Loucy (cell line): ENCODE results near the gene GPRC5A.

ENCODE experiments used
- H2AFZ ChIP-seq: fragments of 200-600 bp; sonication (generic); 2 replicates; pipeline ENCODE4 v1.6.0; 2016; ENCODE audit warnings: antibody characterized with exemption, mild to moderate bottlenecking, low read length, moderate library complexity
- H3F3A ChIP-seq: fragments of 200-600 bp; 2 replicates; pipeline ENCODE4 v1.6.0; 2016; ENCODE audit warnings: antibody characterized with exemption, low read depth, mild to moderate bottlenecking
- H3K27me3 ChIP-seq: fragments of 200-600 bp; sonication (generic); 2 replicates; pipeline ENCODE4 v1.6.1; 2014; ENCODE audit warnings: low read length, mild to moderate bottlenecking; ENCODE audit not compliant: insufficient read depth, poor library complexity, severe bottlenecking
- H3K36me3 ChIP-seq: fragments of 200-600 bp; sonication (generic); 2 replicates; pipeline ENCODE4 v1.6.1; 2016; ENCODE audit warnings: low read length; ENCODE audit not compliant: insufficient read depth
- H3K4me1 ChIP-seq: fragments of 200-600 bp; sonication (generic); 2 replicates; pipeline ENCODE4 v1.5.1; 2014; ENCODE audit warnings: low read length, mild to moderate bottlenecking; ENCODE audit not compliant: insufficient read depth, poor library complexity, severe bottlenecking
- H3K4me2 ChIP-seq: fragments of 200-600 bp; sonication (generic); 2 replicates; pipeline ENCODE4 v1.6.0; 2014; ENCODE audit warnings: antibody characterized with exemption, low read length, low read depth, mild to moderate bottlenecking; ENCODE audit not compliant: poor library complexity, severe bottlenecking
- H3K4me3 ChIP-seq: fragments of 200-600 bp; sonication (generic); 2 replicates; pipeline ENCODE4 v1.5.1; 2014; ENCODE audit warnings: low read length, mild to moderate bottlenecking, mixed read lengths; ENCODE audit not compliant: poor library complexity, severe bottlenecking
- H3K79me2 ChIP-seq: fragments of 200-600 bp; sonication (generic); 2 replicates; pipeline ENCODE4 v1.6.1; 2014; ENCODE audit warnings: low read length; ENCODE audit not compliant: insufficient read depth
- H3K9ac ChIP-seq: fragments of 200-600 bp; sonication (generic); 2 replicates; pipeline ENCODE4 v1.6.0; 2014; ENCODE audit warnings: mild to moderate bottlenecking, low read depth, low read length, moderate library complexity; ENCODE audit not compliant: poor library complexity, severe bottlenecking
- H3K9me2 ChIP-seq: fragments of 200-600 bp; sonication (generic); replicated peaks from 2 replicates; pipeline ENCODE4 v1.6.1; 2016; ENCODE audit warnings: low read depth, low read length, mixed read lengths
- H3K9me3 ChIP-seq: fragments of 200-600 bp; sonication (generic); 2 replicates; pipeline ENCODE4 v1.6.1; 2014; ENCODE audit warnings: mild to moderate bottlenecking, antibody characterized with exemption, low read length, low read depth; ENCODE audit not compliant: insufficient read depth
- H4K20me1 ChIP-seq: fragments of 200-600 bp; sonication (generic); 2 replicates; pipeline ENCODE4 v1.6.0; 2014; ENCODE audit warnings: antibody characterized with exemption, low read length, mild to moderate bottlenecking; ENCODE audit not compliant: insufficient read depth, poor library complexity, severe bottlenecking
- EZH2phosphoT487 ChIP-seq: fragments of 200-600 bp; IDR thresholded peaks from 2 replicates; pipeline ENCODE4 v1.6.1; 2018; ENCODE audit warnings: antibody characterized with exemption, mild to moderate bottlenecking, moderate library complexity, borderline replicate concordance
- TF ChIP-seq, protein P1 (sequence below): fragments of 200-600 bp; sonication (generic); conservative IDR thresholded peaks from 2 replicates; pipeline ENCODE4 v1.5.1; 2014; ENCODE audit warnings: mild to moderate bottlenecking, antibody characterized with exemption, low read length

GPRC5A gene

DNA sequence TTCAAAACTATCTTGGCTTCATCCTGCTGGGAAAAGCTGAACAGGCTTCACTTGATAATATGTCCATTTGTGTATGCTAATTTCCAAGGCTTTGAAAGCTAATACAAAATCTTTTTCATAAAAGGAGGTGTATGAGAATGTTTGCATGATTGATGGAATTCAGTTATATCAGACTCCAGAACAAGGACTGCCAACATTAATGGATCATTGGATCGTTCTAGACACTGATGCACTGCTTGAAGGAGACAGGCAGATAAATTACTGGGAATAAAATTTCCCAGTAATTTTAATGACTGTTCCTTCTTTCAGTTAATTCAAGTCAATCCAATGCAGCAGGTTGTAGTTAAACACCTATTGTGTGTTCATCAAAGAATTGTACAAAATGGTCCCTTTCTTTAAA lies 60.1 kb downstream of the GPRC5A start:
- TF ChIP-seq EZH2phosphoT487 = no peak
- TF ChIP-seq, protein P1, sequence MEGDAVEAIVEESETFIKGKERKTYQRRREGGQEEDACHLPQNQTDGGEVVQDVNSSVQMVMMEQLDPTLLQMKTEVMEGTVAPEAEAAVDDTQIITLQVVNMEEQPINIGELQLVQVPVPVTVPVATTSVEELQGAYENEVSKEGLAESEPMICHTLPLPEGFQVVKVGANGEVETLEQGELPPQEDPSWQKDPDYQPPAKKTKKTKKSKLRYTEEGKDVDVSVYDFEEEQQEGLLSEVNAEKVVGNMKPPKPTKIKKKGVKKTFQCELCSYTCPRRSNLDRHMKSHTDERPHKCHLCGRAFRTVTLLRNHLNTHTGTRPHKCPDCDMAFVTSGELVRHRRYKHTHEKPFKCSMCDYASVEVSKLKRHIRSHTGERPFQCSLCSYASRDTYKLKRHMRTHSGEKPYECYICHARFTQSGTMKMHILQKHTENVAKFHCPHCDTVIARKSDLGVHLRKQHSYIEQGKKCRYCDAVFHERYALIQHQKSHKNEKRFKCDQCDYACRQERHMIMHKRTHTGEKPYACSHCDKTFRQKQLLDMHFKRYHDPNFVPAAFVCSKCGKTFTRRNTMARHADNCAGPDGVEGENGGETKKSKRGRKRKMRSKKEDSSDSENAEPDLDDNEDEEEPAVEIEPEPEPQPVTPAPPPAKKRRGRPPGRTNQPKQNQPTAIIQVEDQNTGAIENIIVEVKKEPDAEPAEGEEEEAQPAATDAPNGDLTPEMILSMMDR = no peak
- no peaks in the 10 kb centered on the region for H3K4me1 ChIP-seq
- no peaks in the 10 kb centered on the region for H4K20me1 ChIP-seq
- no peaks in the 10 kb centered on the region for H3F3A ChIP-seq
- H3K79me2 ChIP-seq = no peaks in the 10 kb centered on the region
- H2AFZ ChIP-seq = no peak overlapping the region
- no peak overlapping the region for H3K4me3 ChIP-seq
- no peaks in the 10 kb centered on the region for H3K9me3 ChIP-seq
- H3K27me3 ChIP-seq = no peaks in the 10 kb centered on the region
- H3K4me2 ChIP-seq = no peak overlapping the region
- H3K36me3 ChIP-seq = no peaks in the 10 kb centered on the region
- no peaks in the 10 kb centered on the region for H3K9me2 ChIP-seq
- no peak overlapping the region for H3K9ac ChIP-seq

DNA sequence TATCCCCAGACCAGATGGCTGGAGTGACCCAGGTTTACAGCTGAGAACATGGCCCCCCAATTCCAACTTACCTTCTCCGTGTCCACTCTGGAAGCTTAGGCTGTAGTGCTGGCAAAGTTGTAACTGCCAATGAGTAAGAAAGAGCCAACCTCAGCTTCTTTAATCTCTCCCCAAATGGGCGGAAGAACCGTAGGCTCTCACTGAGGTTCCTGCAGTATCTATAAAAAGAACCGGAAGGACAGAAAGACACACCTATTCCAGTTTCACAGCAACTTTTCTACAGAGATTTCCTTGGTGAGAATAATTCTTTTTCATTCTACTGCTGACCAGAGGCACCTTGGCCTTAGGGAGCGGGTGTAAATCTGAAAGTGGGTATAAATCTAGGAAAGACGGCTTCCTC lies 60.7 kb downstream of the GPRC5A start, which contains the start of gene GPRC5D:
Gene GPRC5D, minus strand, starts transcription at position 135 of the 400 bp plus-strand sequence. CDS start 1,786 bp downstream, outside the sequence.
- Histone ChIP-seq H3K9me2 (no peaks in the 10 kb centered on the region), H3K9ac (no peak within 1 kb of the TSS), H2AFZ (no peak within 1 kb of the TSS), H3K36me3 (no peaks in the 10 kb centered on the region), H3K4me3 (no peak within 1 kb of the TSS), H3K4me2 (no peak within 1 kb of the TSS), H3K4me1 (no peaks in the 10 kb centered on the region), H3K27me3 (no peaks in the 10 kb centered on the region), H3K9me3 (no peaks in the 10 kb centered on the region), H3F3A (no peaks in the 10 kb centered on the region), H3K79me2 (no peaks in the 10 kb centered on the region), H4K20me1 (no peaks in the 10 kb centered on the region)
- TF ChIP-seq EZH2phosphoT487 = no peak
- TF ChIP-seq, protein P1 = no peak

DNA sequence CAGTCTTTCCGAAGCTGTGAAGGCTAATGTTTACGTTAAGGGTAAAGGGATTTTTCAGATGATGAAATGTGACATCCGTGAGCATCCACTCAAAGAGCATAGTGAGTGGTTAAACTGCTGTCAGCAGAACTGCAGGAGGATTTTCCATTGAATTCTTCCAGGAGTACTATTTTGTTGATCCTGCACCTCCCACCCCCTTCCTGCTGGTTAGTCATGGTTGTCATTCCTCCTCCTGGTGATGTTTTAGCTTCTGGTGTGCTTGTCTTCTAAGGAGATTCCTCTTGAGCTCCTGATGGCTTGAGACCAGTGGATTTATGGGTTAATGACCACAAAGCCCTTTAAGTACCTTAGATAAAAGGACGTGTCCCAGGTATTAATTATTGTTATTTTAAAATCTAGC lies 63.0 kb downstream of the GPRC5A start:
- H3K4me3 ChIP-seq = no peak overlapping the region
- H3K4me1 ChIP-seq = no peaks in the 10 kb centered on the region
- H3F3A ChIP-seq = no peaks in the 10 kb centered on the region
- no peak for TF ChIP-seq EZH2phosphoT487
- TF ChIP-seq, protein P1 = no peak
- H3K79me2 ChIP-seq = no peaks in the 10 kb centered on the region
- H3K4me2 ChIP-seq = no peak overlapping the region
- no peak overlapping the region for H3K9ac ChIP-seq
- no peaks in the 10 kb centered on the region for H3K36me3 ChIP-seq
- H2AFZ ChIP-seq = no peak overlapping the region
- H3K27me3 ChIP-seq = no peaks in the 10 kb centered on the region
- H3K9me3 ChIP-seq = no peaks in the 10 kb centered on the region
- H4K20me1 ChIP-seq = no peaks in the 10 kb centered on the region
- H3K9me2 ChIP-seq = no peaks in the 10 kb centered on the region
